Nephron progenitor cell (in vitro differentiated cells): ENCODE measurements around the gene FANK1.
A peak's percentile ranks its signal among the peaks of the same experiment; 100 is the strongest.

Experiments used
- DNase-seq: peaks from one replicate; pipeline ENCODE4 v3.0.0; 2021
- H3K27ac Mint-ChIP-seq: 2 replicates; pipeline ENCODE4 v1.8.0; 2021; ENCODE audit warnings: mild to moderate bottlenecking, moderate library complexity, mixed read lengths
- H3K27me3 Mint-ChIP-seq: 2 replicates; pipeline ENCODE4 v1.8.0; 2021; ENCODE audit warnings: mild to moderate bottlenecking, low read depth, mixed read lengths; ENCODE audit not compliant: poor library complexity
- H3K36me3 Mint-ChIP-seq: 2 replicates; pipeline ENCODE4 v1.8.0; 2021; ENCODE audit warnings: low read depth, mixed read lengths
- H3K4me1 Mint-ChIP-seq: 2 replicates; pipeline ENCODE4 v1.8.0; 2021; ENCODE audit warnings: mixed read lengths
- H3K4me3 Mint-ChIP-seq: 2 replicates; pipeline ENCODE4 v1.8.0; 2021; ENCODE audit warnings: mild to moderate bottlenecking, moderate library complexity, mixed read lengths
- H3K9me3 Mint-ChIP-seq: 2 replicates; pipeline ENCODE4 v1.8.0; 2021; ENCODE audit warnings: mild to moderate bottlenecking, moderate library complexity, mixed read lengths
- CTCF ChIP-seq: fragments of 200-600 bp; sonication (generic); IDR thresholded peaks from 2 replicates; pipeline ENCODE4 v1.5.0; 2021; ENCODE audit warnings: antibody characterized with exemption

Gene FANK1

DNA sequence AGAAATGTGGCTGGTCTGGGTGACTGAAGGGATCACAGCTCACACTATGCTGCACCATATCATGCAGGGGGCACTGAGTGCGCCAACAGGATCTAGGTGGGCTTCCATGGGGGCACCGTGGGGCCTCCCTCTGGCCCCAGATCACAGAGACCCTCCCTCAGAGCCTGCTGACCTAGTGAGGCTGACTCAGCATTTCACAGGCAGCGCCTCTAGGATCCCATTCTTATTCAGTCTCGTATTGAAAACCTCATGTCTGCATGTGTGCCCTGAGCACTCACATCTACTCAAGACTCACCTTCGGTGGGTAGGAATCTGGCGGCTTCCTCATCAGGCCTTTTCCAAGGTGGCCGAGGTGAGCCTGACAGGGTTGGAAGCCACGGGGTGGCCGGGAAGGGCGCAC lies 141.6 kb downstream of the FANK1 start:
- H3K36me3 Mint-ChIP-seq, result peaks cover 22% of the 10 kb centered on the region
- H3K9me3 Mint-ChIP-seq, result peaks cover 12% of the 10 kb centered on the region
- H3K4me3 Mint-ChIP-seq, result no peak overlapping the region
- DNase-seq, result no peak
- H3K27me3 Mint-ChIP-seq, result no peaks in the 10 kb centered on the region
- H3K27ac Mint-ChIP-seq, result no peak overlapping the region
- TF ChIP-seq CTCF, result no peak
- H3K4me1 Mint-ChIP-seq, result peaks cover 49% of the 10 kb centered on the region

GRCh38 chr10:126041117-126041516 lies 144.8 kb downstream of the FANK1 start:
- Mint-ChIP-seq H3K4me1 (peaks cover 68% of the 10 kb centered on the region), H3K27ac (peak overlapping the region; percentile 99), H3K9me3 (no peaks in the 10 kb centered on the region), H3K4me3 (peak overlapping the region; percentile 46), H3K27me3 (no peaks in the 10 kb centered on the region), H3K36me3 (peaks cover 4% of the 10 kb centered on the region)
- no peak for DNase-seq
- no peak for TF ChIP-seq CTCF

GRCh38 chr10:126041804-126042231 lies 145.5 kb downstream of the FANK1 start:
- Mint-ChIP-seq H3K27ac (peak overlapping the region; percentile 99), H3K4me3 (peak overlapping the region; percentile 7), H3K4me1 (peaks cover 68% of the 10 kb centered on the region), H3K27me3 (no peaks in the 10 kb centered on the region), H3K9me3 (no peaks in the 10 kb centered on the region), H3K36me3 (peaks cover 4% of the 10 kb centered on the region)
- no peak for TF ChIP-seq CTCF
- peak; percentile 77 for DNase-seq

DNA sequence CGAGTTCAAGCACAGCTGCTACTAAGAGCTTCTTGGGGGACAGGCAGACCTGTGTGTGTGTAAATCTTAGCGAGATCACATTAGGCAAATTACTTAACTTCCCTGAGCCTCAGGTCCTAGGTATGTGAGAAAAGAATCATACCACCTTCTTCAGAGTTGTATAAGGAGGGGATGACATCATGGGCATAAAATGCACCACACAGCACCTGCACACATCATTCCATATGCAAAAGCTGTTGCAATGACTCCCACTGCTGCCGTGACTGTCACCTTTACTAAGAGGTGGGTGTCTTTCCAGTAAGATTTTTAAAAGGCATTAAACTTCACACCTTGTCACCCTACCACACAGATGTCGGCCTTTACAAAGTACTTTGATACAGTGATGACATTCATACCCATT lies 146.0 kb downstream of the FANK1 start:
- DNase-seq, result no peak
- Mint-ChIP-seq H3K9me3 (no peaks in the 10 kb centered on the region), H3K4me1 (peaks cover 66% of the 10 kb centered on the region), H3K27ac (peak overlapping the region; percentile 99), H3K27me3 (no peaks in the 10 kb centered on the region), H3K4me3 (peak overlapping the region; percentile 24), H3K36me3 (peaks cover 4% of the 10 kb centered on the region)
- no peak for TF ChIP-seq CTCF

DNA sequence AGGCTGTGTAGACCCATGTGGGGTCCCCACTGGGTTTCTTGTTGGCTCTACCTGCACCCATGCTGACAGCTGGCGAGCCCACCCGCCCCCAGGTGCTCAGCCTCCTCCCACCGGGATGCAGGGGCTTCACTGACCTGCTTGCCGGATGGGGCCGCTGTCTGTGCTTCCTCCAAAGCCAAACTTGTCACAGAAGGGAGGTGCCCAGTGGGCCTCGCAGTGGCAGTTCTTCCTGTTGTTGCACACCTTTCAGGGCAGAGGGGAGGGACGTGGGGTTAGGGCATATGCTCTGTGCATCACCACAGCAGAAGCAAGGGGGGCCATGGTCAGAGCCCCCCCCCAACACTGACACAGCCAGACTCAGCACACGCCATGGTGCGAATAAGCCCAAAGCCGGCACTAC lies 146.5 kb downstream of the FANK1 start:
- Mint-ChIP-seq H3K4me3 (no peak overlapping the region), H3K4me1 (peaks cover 63% of the 10 kb centered on the region), H3K9me3 (no peaks in the 10 kb centered on the region), H3K27me3 (no peaks in the 10 kb centered on the region), H3K36me3 (peaks cover 4% of the 10 kb centered on the region), H3K27ac (no peak overlapping the region)
- TF ChIP-seq CTCF, result no peak
- DNase-seq, result no peak

DNA sequence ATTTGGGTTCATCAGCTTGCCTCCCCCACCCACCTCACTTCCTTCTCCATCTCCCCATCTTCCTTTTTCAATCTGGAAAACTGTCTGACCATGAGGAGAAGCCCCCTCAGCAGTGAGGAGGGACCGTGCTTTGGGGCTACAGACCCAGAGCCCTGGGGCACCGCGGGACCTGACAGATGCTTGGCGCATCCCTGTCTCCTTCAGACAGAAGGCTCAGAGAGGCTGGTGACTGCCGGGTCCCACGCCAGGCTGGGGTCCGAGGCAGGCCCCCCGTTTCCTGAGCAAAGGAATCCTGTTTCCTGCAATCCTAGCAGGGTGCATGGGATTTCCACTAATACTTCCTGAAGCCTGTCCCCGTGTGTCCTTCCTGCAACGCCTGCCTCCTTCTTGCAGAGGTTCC lies 147.0 kb downstream of the FANK1 start:
- H3K27ac Mint-ChIP-seq, result no peak overlapping the region

More for the DNA sequence above, 147.0 kb downstream of the FANK1 start:
- no peak for DNase-seq
- no peaks in the 10 kb centered on the region for H3K9me3 Mint-ChIP-seq
- no peaks in the 10 kb centered on the region for H3K27me3 Mint-ChIP-seq
- H3K36me3 Mint-ChIP-seq, result peaks cover 2% of the 10 kb centered on the region
- no peak overlapping the region for H3K4me3 Mint-ChIP-seq
- TF ChIP-seq CTCF, result no peak
- peaks cover 62% of the 10 kb centered on the region for H3K4me1 Mint-ChIP-seq
